ENCODE data around the gene SLC16A10.
"Not testable (repeated sequence)": the region's sequence is repeated elsewhere in the genome, so short reads cannot be mapped to it uniquely, and the experiment has no call there.

The SLC16A10 gene

GRCh38 chr6:111176760-111177099 lies 89.4 kb downstream of the SLC16A10 start:
- DNase-seq (ENCODE audit: insufficient read length) (no peak), FAIRE-seq (no peak)
- TF ChIP-seq POLR2A (IDR thresholded peaks at IDR 0.05; ENCODE audit: low read depth, low read length), result no peak
- TF ChIP-seq POLR2AphosphoS5 (IDR thresholded peaks at IDR 0.05; ENCODE audit: low read depth, low read length), result no peak
- TF ChIP-seq TAF1 (IDR thresholded peaks at IDR 0.05; ENCODE audit: borderline replicate concordance, low read depth, low read length), result no peak

- DNase-seq (ENCODE audit: insufficient read length), result no peak
- FAIRE-seq, result no peak
- TF ChIP-seq TAF1 (IDR thresholded peaks at IDR 0.05; ENCODE audit: borderline replicate concordance, low read depth, low read length) (no peak), POLR2AphosphoS5 (IDR thresholded peaks at IDR 0.05; ENCODE audit: low read depth, low read length) (no peak), POLR2A (IDR thresholded peaks at IDR 0.05; ENCODE audit: low read depth, low read length) (no peak)
These were observed 89.8 kb downstream of the SLC16A10 start for GRCh38 chr6:111177131-111177530.

DNA sequence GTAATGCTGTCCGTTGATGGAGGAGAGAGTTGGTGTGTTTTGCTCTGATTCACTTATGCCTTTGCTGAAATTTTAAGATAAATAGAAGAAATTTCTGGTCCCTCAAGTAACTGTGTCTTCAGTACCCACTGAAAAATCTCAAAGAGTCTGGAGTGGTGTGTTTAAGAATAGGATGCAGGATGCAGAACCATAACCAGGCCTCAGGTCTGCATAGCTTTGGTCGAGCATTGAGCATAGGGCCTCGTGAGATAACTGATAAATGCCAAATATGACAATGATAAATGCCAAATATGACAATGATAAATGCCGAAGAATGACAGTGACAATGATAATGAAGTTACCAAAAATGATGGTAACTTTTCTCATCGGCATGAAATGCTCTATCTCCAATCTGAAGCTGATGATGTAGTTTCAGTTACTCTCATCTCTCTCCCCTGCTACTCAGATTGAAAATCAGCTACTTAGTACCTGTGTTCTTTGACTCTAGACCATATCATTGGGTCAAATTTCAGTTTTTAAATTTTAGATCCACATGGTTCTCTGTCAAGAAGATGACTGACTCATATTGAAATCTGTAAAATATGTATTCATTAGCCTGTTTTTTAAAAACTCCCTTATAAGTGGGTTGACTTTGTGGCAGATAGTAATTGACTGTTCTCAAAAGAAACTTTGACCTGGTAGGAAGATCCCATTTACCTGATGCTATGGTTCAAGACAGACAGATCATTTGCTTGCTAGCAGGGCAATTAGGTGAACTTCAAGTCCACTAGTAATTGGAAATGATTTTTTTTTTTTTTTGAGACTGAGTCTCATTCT lies 96.6 kb downstream of the SLC16A10 start:
- DNase-seq (ENCODE audit: insufficient read length) (no peak), FAIRE-seq (peak; percentile 62)
- TF ChIP-seq POLR2A (IDR thresholded peaks at IDR 0.05; ENCODE audit: low read depth, low read length), result no peak
- TF ChIP-seq TAF1 (IDR thresholded peaks at IDR 0.05; ENCODE audit: borderline replicate concordance, low read depth, low read length), result no peak
- no peak for TF ChIP-seq POLR2AphosphoS5 (IDR thresholded peaks at IDR 0.05; ENCODE audit: low read depth, low read length)

DNA sequence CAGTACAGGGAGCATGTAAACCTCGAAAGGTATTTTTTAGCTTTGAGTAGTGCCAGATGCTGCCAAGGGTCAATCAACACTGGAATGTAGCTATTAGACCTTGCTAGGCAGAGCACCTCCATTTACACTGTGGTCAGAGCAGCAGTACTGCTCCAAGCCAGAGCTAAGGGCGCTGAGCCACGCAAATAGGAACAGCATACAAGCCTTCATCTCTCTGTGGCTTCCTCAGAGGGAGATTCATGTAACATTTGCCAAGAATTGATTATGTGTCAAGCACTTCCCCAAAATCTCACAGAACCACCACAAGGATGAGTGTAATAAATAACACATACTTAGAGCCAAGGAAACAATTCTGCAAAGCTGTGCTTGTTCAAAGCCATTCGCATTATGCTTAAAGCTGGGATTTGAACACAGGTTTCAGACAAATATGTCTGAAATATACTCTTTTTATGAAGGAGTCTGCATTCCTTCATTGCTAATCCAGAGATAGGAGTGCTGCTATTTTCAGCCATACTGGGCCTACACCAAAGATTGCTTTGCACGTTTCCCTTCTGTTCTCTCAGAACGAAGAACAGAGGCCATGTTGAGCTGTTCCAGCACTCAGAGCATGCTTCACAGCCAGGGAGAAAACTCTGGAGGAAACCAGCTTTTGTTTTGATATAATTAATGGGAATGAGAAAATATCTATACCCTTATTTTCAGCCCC lies 97.7 kb downstream of the SLC16A10 start:
- no peak for DNase-seq (ENCODE audit: insufficient read length)
- no peak for FAIRE-seq
- TF ChIP-seq POLR2A (IDR thresholded peaks at IDR 0.05; ENCODE audit: low read depth, low read length) (no peak), TAF1 (IDR thresholded peaks at IDR 0.05; ENCODE audit: borderline replicate concordance, low read depth, low read length) (no peak), POLR2AphosphoS5 (IDR thresholded peaks at IDR 0.05; ENCODE audit: low read depth, low read length) (no peak)

DNA sequence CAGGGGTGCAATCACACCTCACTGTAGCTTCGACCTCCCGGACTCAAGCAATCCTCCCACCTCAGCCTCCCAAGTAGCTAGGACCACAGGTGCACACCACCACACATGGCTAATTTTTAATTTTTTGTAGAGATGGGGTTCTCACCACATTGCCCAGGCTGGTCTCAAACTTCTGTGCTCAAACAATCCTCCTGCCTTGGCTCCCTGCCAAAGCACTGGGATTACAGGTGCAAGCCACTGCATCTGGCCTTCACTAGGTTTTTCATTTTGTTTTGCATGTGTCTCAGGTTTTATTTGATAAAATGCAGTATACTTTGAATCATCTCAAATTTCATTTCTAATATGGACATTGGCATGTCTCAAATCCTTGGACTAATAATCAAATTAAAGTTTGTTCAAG lies 98.7 kb downstream of the SLC16A10 start:
- TF ChIP-seq POLR2A (IDR thresholded peaks at IDR 0.05; ENCODE audit: low read depth, low read length), result no peak
- no peak for TF ChIP-seq TAF1 (IDR thresholded peaks at IDR 0.05; ENCODE audit: borderline replicate concordance, low read depth, low read length)
- TF ChIP-seq POLR2AphosphoS5 (IDR thresholded peaks at IDR 0.05; ENCODE audit: low read depth, low read length), result no peak
- no peak for DNase-seq (ENCODE audit: insufficient read length)
- no peak for FAIRE-seq

DNA sequence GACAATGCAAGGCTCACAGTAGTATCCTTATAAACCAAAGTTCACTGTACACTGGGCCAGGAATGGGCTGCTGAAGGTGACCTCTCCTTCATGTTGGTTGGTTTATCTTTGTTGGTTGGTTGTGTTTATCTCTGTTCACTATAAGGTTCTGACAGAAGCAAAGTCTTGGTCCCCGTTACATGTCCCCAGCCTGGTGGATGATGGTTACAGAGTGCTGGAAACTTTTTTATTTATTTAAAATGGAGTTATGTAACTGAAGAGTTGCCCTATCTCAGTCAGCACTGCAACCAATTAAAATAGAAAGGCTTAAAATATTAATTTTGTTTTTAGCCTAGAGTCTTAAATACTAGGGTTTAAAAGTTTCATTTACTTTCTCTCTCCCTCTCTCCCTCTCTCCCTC lies 100.6 kb downstream of the SLC16A10 start:
- no peak for TF ChIP-seq POLR2AphosphoS5 (IDR thresholded peaks at IDR 0.05; ENCODE audit: low read depth, low read length)
- no peak for TF ChIP-seq POLR2A (IDR thresholded peaks at IDR 0.05; ENCODE audit: low read depth, low read length)
- no peak for TF ChIP-seq TAF1 (IDR thresholded peaks at IDR 0.05; ENCODE audit: borderline replicate concordance, low read depth, low read length)
- DNase-seq (ENCODE audit: insufficient read length), result no peak
- no peak for FAIRE-seq

- DNase-seq (ENCODE audit: insufficient read length); FAIRE-seq: not testable (repeated sequence)
These were observed 102.4 kb downstream of the SLC16A10 start for GRCh38 chr6:111189666-111190210.

GRCh38 chr6:111190637-111191036 lies 103.3 kb downstream of the SLC16A10 start:
- no peak for FAIRE-seq
- TF ChIP-seq POLR2A (IDR thresholded peaks at IDR 0.05; ENCODE audit: low read depth, low read length), result no peak
- TF ChIP-seq TAF1 (IDR thresholded peaks at IDR 0.05; ENCODE audit: borderline replicate concordance, low read depth, low read length), result no peak
- no peak for TF ChIP-seq POLR2AphosphoS5 (IDR thresholded peaks at IDR 0.05; ENCODE audit: low read depth, low read length)
- DNase-seq (ENCODE audit: insufficient read length), result no peak

DNA sequence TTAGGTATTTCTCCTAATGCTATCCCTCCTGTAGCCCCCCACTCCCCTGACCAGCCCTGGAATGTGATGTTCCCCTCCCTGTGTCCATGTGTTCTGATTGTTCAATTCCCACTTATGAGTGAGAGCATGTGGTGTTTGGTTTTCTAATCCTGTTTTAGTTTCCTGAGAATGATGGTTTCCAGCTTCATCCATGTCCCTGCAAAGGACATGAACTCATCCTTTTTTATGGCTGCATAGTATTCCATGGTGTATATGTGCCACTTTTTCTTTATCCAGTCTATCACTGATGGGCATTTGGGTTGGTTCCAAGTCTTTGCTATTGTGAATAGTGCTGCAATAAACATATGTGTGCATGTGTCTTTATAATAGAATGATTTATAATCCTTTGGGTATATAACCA lies 103.8 kb downstream of the SLC16A10 start:
- FAIRE-seq; DNase-seq (ENCODE audit: insufficient read length): not testable (repeated sequence)

GRCh38 chr6:111192911-111193555 lies 105.7 kb downstream of the SLC16A10 start:
- FAIRE-seq, result no peak
- TF ChIP-seq POLR2AphosphoS5 (IDR thresholded peaks at IDR 0.05; ENCODE audit: low read depth, low read length) (no peak), POLR2A (IDR thresholded peaks at IDR 0.05; ENCODE audit: low read depth, low read length) (no peak), TAF1 (IDR thresholded peaks at IDR 0.05; ENCODE audit: borderline replicate concordance, low read depth, low read length) (no peak)
- no peak for DNase-seq (ENCODE audit: insufficient read length)

- DNase-seq (ENCODE audit: insufficient read length) (no peak), FAIRE-seq (no peak)
- no peak for TF ChIP-seq POLR2A (IDR thresholded peaks at IDR 0.05; ENCODE audit: low read depth, low read length)
- no peak for TF ChIP-seq POLR2AphosphoS5 (IDR thresholded peaks at IDR 0.05; ENCODE audit: low read depth, low read length)
- TF ChIP-seq TAF1 (IDR thresholded peaks at IDR 0.05; ENCODE audit: borderline replicate concordance, low read depth, low read length), result no peak
These were observed 108.4 kb downstream of the SLC16A10 start for GRCh38 chr6:111195656-111196055.

- FAIRE-seq (no peak), DNase-seq (ENCODE audit: insufficient read length) (no peak)
- TF ChIP-seq TAF1 (IDR thresholded peaks at IDR 0.05; ENCODE audit: borderline replicate concordance, low read depth, low read length) (no peak), POLR2A (IDR thresholded peaks at IDR 0.05; ENCODE audit: low read depth, low read length) (no peak), POLR2AphosphoS5 (IDR thresholded peaks at IDR 0.05; ENCODE audit: low read depth, low read length) (no peak)
These were observed 111.5 kb downstream of the SLC16A10 start for GRCh38 chr6:111198841-111199240.

Measured in GM12892 (cell line).